HepG2 (cell line): Measurements from ENCODE around the gene CTDSPL2. TPM values are rescaled to one million over a fixed set of nuclear protein-coding genes. Genes with fewer than 3 reads are reported as not detected.

ENCODE experiments used
- ATAC-seq: fragments of 200-7000 bp; cut with Tn5 transposase; 3 replicates; pipeline ENCODE4 v1.9.1; 2020; ENCODE audit warnings: mild to moderate bottlenecking, moderate library complexity
- BruUV-seq: library from RNA; stranded (reverse); fragments of 400-500 nt; replicated peaks from 2 replicates; lab custom pipeline; 2021; lab: Mats Ljungman, UMichigan
- CTCF ChIA-PET: fragments of 300-600 bp; formaldehyde crosslinking; extraction: SDS; loops from one replicate; lab custom pipeline; 2021; ENCODE audit warnings: low total read pairs, inconsistent platforms, low intra/inter-chr PET ratio; lab: Yijun Ruan, JAX
- POLR2A ChIA-PET: fragments of 350-600 bp; sonication (Branson Sonifier 250); formaldehyde crosslinking; loops from one replicate; lab custom pipeline; 2020; ENCODE audit warnings: antibody characterized with exemption, inconsistent platforms; lab: Yijun Ruan, JAX
- DNase-seq: peaks from one replicate; pipeline ENCODE4 v3.0.0-alpha.2; 2015; ENCODE audit warnings: low spot score
- FAIRE-seq: peaks from 3 replicates; lab custom pipeline; 2011; peaks lifted over from hg19 to GRCh38; lab: Jason Lieb, UNC
- H2AFZ ChIP-seq: one replicate; pipeline ENCODE4 v1.6.1; 2011; ENCODE audit warnings: low read length, inconsistent platforms
- H3K27ac ChIP-seq: fragments of 300-600 bp; 3 replicates; pipeline ENCODE4 v1.8.0; 2011; ENCODE audit warnings: mixed run types, mild to moderate bottlenecking, mixed read lengths, low read length, inconsistent platforms; ENCODE audit not compliant: insufficient read depth; ENCODE audit errors: extremely low read length
- H3K27me3 ChIP-seq, 2 experiments: fragments of 200-600 bp in 1 of 2; 2 replicates in 1 of 2; 3 replicates in 1 of 2; pipeline versions ENCODE4 v1.6.0 to v1.8.0; 2011; ENCODE audit warnings: low read length in 2 of 2, mild to moderate bottlenecking in 2 of 2, moderate library complexity in 2 of 2, inconsistent platforms in 1 of 2; ENCODE audit not compliant: insufficient read depth in 2 of 2, control insufficient read depth in 1 of 2
- H3K36me3 ChIP-seq, 2 experiments: fragments of 200-600 bp in 1 of 2; replicated peaks in 1 of 2; 2 replicates in 1 of 2; 3 replicates in 1 of 2; pipeline versions ENCODE4 v1.5.1 to v1.8.0; 2011; ENCODE audit warnings: low read length in 2 of 2, inconsistent platforms in 1 of 2; ENCODE audit not compliant: insufficient read depth in 2 of 2, control insufficient read depth in 1 of 2
- H3K4me1 ChIP-seq: 2 replicates; pipeline ENCODE4 v1.5.1; 2012; ENCODE audit warnings: low read length, inconsistent platforms; ENCODE audit not compliant: insufficient read depth
- H3K4me2 ChIP-seq: 2 replicates; pipeline ENCODE4 v1.6.0; 2011; ENCODE audit warnings: low read depth, low read length, inconsistent platforms
- H3K4me3 ChIP-seq, 3 experiments: fragments of 200-600 bp in 1 of 3; sonication (generic), shearing (Covaris generic) in 1 of 3; replicated peaks in 1 of 3; 2 replicates each; pipeline ENCODE4 v1.5.1; 2011 to 2016; ENCODE audit warnings: low read length in 3 of 3, inconsistent platforms in 2 of 3, low read depth in 2 of 3, mild to moderate bottlenecking in 2 of 3, control low read depth in 1 of 3, mixed read lengths in 1 of 3; ENCODE audit not compliant: insufficient read depth in 1 of 3
- H3K79me2 ChIP-seq: one replicate; pipeline ENCODE4 v1.6.1; 2011; ENCODE audit warnings: low read length, inconsistent platforms; ENCODE audit not compliant: insufficient read depth
- H3K9ac ChIP-seq: 2 replicates; pipeline ENCODE4 v1.6.0; 2011; ENCODE audit warnings: mild to moderate bottlenecking, low read depth, low read length, inconsistent platforms; ENCODE audit not compliant: insufficient read depth
- H3K9me3 ChIP-seq: 2 replicates; pipeline ENCODE4 v1.5.1; 2012; ENCODE audit warnings: mild to moderate bottlenecking, low read length
- H4K20me1 ChIP-seq: 2 replicates; pipeline ENCODE4 v1.6.0; 2011; ENCODE audit warnings: inconsistent platforms, mild to moderate bottlenecking, low read length, moderate library complexity; ENCODE audit not compliant: insufficient read depth
- DPF2 ChIP-seq: sonication (generic); formaldehyde crosslinking; IDR thresholded peaks from 2 replicates; pipeline ENCODE4 v1.4.0; 2020; ENCODE audit warnings: mild to moderate bottlenecking, low read depth, missing genetic modification reagents, borderline replicate concordance
- ELF4 ChIP-seq: sonication (generic); formaldehyde crosslinking; IDR thresholded peaks from 2 replicates; pipeline ENCODE4 v1.5.0; 2020; ENCODE audit warnings: missing genetic modification reagents, mild to moderate bottlenecking, moderate library complexity, borderline replicate concordance
- FLYWCH1 ChIP-seq: sonication (generic); formaldehyde crosslinking; IDR thresholded peaks from 2 replicates; pipeline ENCODE4 v1.8.1; 2023; ENCODE audit warnings: mild to moderate bottlenecking, missing genetic modification reagents
- FOXP1 ChIP-seq, 2 experiments: fragments of 450-650 bp in 1 of 2; IDR thresholded peaks; 2 replicates each; pipeline ENCODE4 v1.6.1; 2017 to 2018; ENCODE audit warnings: antibody characterized with exemption in 1 of 2
- MTA3 ChIP-seq: sonication (generic); formaldehyde crosslinking; IDR thresholded peaks from 2 replicates; pipeline ENCODE4 v1.4.0; 2020; ENCODE audit warnings: missing genetic modification reagents
- PLRG1 ChIP-seq: fragments of 450-650 bp; conservative IDR thresholded peaks from 2 replicates; pipeline ENCODE4 v1.6.1; 2016
- PRMT3 ChIP-seq: sonication (generic); formaldehyde crosslinking; IDR thresholded peaks from 2 replicates; pipeline ENCODE4 v1.8.1; 2022; ENCODE audit warnings: low read depth, mild to moderate bottlenecking, moderate library complexity, missing genetic modification reagents, borderline replicate concordance
- SNAPC2 ChIP-seq: sonication (generic); formaldehyde crosslinking; IDR thresholded peaks from 2 replicates; pipeline ENCODE4 v1.8.1; 2022; ENCODE audit warnings: mild to moderate bottlenecking, missing genetic modification reagents
- THAP9 ChIP-seq: sonication (generic); formaldehyde crosslinking; IDR thresholded peaks from 2 replicates; pipeline ENCODE4; 2020; ENCODE audit warnings: missing genetic modification reagents, mild to moderate bottlenecking, borderline replicate concordance
- ZFY ChIP-seq: sonication (generic); formaldehyde crosslinking; IDR thresholded peaks from 2 replicates; pipeline ENCODE4 v1.4.0; 2020; ENCODE audit warnings: missing genetic modification reagents
- ZNF264 ChIP-seq: sonication (generic); formaldehyde crosslinking; IDR thresholded peaks from 2 replicates; pipeline ENCODE4 v1.4.0; 2020; ENCODE audit warnings: missing genetic modification reagents
- ZNF280D ChIP-seq: sonication (generic); formaldehyde crosslinking; IDR thresholded peaks from 2 replicates; pipeline ENCODE4 v1.5.1; 2020; ENCODE audit warnings: mild to moderate bottlenecking, missing genetic modification reagents
- ZNF446 ChIP-seq: sonication (generic); formaldehyde crosslinking; IDR thresholded peaks from 2 replicates; pipeline ENCODE4 v1.5.0; 2020; ENCODE audit warnings: mild to moderate bottlenecking, missing genetic modification reagents
- ZNF557 ChIP-seq: sonication (generic); formaldehyde crosslinking; IDR thresholded peaks from 2 replicates; pipeline ENCODE4 v1.4.0; 2020; ENCODE audit warnings: missing genetic modification reagents
- ZNF577 ChIP-seq: sonication (generic); formaldehyde crosslinking; IDR thresholded peaks from 2 replicates; pipeline ENCODE4 v1.4.0; 2020; ENCODE audit warnings: mild to moderate bottlenecking, low read depth, missing genetic modification reagents, borderline replicate concordance
- ZSCAN25 ChIP-seq: sonication (generic); formaldehyde crosslinking; IDR thresholded peaks from 2 replicates; pipeline ENCODE4 v1.8.0; 2022; ENCODE audit warnings: mild to moderate bottlenecking, missing genetic modification reagents
- in situ Hi-C: cut with HindIII; loops from 2 replicates; pipeline ENCODE4 v1.10.0; 2017; ENCODE audit warnings: low pct_unique_long_range_greater_than_20kb; ENCODE audit not compliant: extremely low pct_ligation_motif_present
- intact Hi-C: fragments of 100-400 bp; cut with micrococcal nuclease; formaldehyde crosslinking; loops from one replicate; pipeline ENCODE4 v1.10.0; 2022; ENCODE audit not compliant: unreplicated experiment
- polyA plus RNA-seq, 8 experiments: library from polyadenylated mRNA; depleted of rRNA in 3 of 8; stranded (reverse) in 7 of 8; unstranded in 1 of 8; fragments of >200 nt; fragmentation: Illumina TruSeq in 4 of 8; extraction: Trizol in 4 of 8; gene quantifications; 2 replicates each; pipeline versions ENCODE4 v1.2.1 to v1.2.3, GENCODE V29; 2011 to 2016; ENCODE audit warnings: low read depth in 4 of 8, missing spikeins in 1 of 8, mixed read lengths in 1 of 8; ENCODE audit not compliant: insufficient read depth in 1 of 8
- total RNA-seq, 5 experiments: library from RNA; depleted of rRNA; stranded (reverse); fragments of >200 nt; fragmentation: Illumina TruSeq; extraction: Trizol; gene quantifications; 2 replicates each; pipeline ENCODE4 v1.2.3, GENCODE V29; 2016; ENCODE audit warnings: low read depth in 1 of 5

CTDSPL2 gene
- total and polyA plus RNA-seq, 2 of the 13 experiments (the other 11 are each of a cell fraction or from before 2014, with no cell fraction given) = 37.4 to 56.2 TPM

- Histone ChIP-seq H3K27me3 (no peaks in the 10 kb centered on the region), H3K4me2 (no peak overlapping the region), H3K79me2 (no peaks in the 10 kb centered on the region), H4K20me1 (no peaks in the 10 kb centered on the region), H2AFZ (no peak overlapping the region), H3K4me3 (no peak overlapping the region)
- POLR2A ChIA-PET = no interaction called here
- FAIRE-seq = no peak
- TF ChIP-seq MTA3 (CRISPR knock-in tag) (no peak), DPF2 (no peak), ZNF280D (CRISPR knock-in tag) (no peak), ZNF264 (CRISPR knock-in tag) (no peak), PLRG1 (no peak), ZNF557 (CRISPR knock-in tag) (no peak), FOXP1 (IDR thresholded peaks at IDR 0.05) (no peak), FOXP1 (CRISPR knock-in tag; IDR thresholded peaks at IDR 0.05) (no peak), ZSCAN25 (CRISPR knock-in tag) (no peak), ZNF577 (no peak), ELF4 (no peak), ZNF446 (CRISPR knock-in tag) (no peak), THAP9 (no peak), PRMT3 (CRISPR knock-in tag) (no peak), SNAPC2 (CRISPR knock-in tag) (no peak), ZFY (CRISPR knock-in tag) (no peak), FLYWCH1 (CRISPR knock-in tag) (no peak)
- TF ChIP-seq, all 625 proteins: peak for 0
- no peaks in the 10 kb centered on the region for H3K9me3 ChIP-seq
- H3K27ac ChIP-seq = no peak overlapping the region
- ATAC-seq (no peak), DNase-seq (no peak)
- BruUV-seq = no TSS peak
- intact Hi-C loops (no loop called here), in situ Hi-C loops (no loop called here)
- H3K4me1 ChIP-seq = 0 out of 2 replicates have a peak, but pooled peaks cover 5% of the 10 kb centered on the region
- CTCF ChIA-PET = no interaction called here
- H3K36me3 ChIP-seq = peaks cover 0 to 9% of the 10 kb centered on the region in 2 experiments; a peak in 2 of 5 replicates
- H3K9ac ChIP-seq = no peak overlapping the region
These were observed 46.2 kb upstream of the CTDSPL2 start for GRCh38 chr15:44381236-44381635.
